GM18505 (cell line): ENCODE data around the gene ERC1.
"Not testable (repeated sequence)": the region's sequence is repeated elsewhere in the genome, so short reads cannot be mapped to it uniquely, and the experiment has no call there.

Experiments
- ATAC-seq: cut with Tn5 transposase; IDR thresholded peaks from one replicate; pipeline ENCODE4 v1.9.1; 2021; ENCODE audit not compliant: unreplicated experiment
- POLR2A ChIP-seq: IDR thresholded peaks from 4 replicates; pipeline ENCODE4 v1.6.1; 2011; ENCODE audit warnings: borderline replicate concordance; ENCODE audit not compliant: insufficient read depth, insufficient read length; ENCODE audit errors: extremely low read depth

The ERC1 gene

DNA sequence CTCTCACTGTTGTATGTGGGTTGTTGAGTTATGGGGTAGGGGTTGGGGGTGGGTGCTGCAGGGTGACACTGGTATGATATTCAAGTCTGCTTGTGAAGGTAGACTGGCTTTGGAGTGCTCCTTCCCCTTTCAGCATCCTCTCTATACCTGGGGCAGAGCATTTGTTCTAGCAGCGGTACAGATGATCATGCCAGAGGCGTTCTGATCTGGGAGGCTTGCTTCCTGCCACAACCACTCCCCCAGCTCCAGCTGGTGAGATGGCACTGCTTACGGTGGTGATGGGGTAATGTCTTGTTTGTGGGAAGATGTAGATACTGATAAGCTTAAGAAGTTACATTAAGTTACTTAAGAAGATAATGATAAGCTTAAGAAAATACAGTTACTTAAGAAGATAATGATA is 131.8 kb downstream of the ERC1 start:
- TF ChIP-seq POLR2A: no peak
- no peak for ATAC-seq

DNA sequence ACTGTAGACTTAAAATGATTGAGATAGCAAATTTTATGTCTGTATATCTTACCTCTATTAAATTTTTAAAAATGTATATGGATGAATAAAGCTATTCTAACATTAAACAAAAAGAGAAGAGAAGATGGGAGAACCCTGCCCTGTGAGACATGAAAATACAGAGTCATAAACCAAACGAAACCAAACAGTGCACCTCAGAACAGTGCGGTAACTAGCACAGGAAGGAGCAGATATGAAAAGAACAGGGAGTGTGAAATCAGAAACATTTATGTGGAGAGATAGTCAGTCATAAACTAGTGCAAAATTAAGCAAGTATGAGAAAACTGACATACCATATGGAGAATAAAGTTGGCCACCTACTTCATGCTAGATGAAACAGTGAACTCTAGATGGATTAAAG is 135.1 kb downstream of the ERC1 start:
- no peak for TF ChIP-seq POLR2A
- ATAC-seq: no peak

DNA sequence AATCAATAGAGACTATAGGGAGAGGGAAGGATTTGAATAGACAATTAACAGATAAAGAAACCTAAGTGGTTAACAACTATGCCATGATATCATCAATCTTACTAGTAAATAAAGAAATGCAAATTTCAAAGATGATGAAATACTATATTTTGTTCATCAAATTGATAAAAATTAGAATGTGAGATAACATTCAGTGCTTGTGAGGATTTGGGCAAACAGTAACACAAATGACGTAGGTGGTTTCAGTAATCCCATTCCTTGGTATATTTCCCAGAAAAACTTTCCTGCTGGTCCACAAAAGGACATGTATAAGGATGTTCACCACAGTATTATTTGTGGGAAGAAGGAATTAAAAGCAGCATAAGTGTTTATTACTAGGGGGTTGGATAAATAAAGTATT is 136.0 kb downstream of the ERC1 start:
- no peak for TF ChIP-seq POLR2A
- no peak for ATAC-seq

DNA sequence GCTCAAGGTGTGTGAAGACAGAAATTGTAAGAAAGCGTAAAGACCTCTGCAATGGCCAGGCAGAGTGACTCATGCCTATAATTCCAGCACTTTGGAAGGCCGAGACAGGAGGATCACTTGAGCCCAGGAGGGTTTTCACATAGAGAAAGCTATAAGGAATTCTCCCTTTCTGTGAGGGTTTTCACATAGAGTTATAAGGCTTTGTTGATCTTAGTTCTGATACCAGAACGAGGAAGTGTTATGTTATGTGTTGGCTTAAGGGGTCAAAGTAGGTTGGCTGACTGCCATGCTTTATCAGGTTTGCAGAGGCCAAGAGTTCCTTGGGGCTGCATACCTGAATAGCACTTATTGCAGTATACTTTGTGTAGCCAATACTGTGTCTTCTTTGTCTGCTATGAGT is 139.1 kb downstream of the ERC1 start:
- no peak for TF ChIP-seq POLR2A
- ATAC-seq: no peak

DNA sequence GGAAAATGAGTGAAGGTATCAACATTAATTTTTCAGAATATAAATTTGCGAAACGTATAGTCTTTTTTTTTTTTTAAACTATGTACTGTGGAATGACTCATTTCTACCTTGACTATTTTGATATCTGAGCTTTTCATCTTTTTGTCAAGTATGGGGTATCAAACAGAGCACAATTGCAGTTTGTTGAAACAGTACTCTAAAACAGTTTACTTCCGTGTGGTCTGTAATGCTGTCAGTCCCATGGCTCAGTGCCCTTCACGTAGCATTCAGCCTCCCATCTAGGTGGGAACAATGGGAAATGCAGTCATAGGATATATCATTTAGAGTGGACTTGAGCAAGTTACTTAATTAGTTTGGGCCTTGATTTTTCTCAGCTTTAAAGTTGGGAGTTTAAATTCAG is 139.5 kb downstream of the ERC1 start:
- TF ChIP-seq POLR2A: no peak
- no peak for ATAC-seq

DNA sequence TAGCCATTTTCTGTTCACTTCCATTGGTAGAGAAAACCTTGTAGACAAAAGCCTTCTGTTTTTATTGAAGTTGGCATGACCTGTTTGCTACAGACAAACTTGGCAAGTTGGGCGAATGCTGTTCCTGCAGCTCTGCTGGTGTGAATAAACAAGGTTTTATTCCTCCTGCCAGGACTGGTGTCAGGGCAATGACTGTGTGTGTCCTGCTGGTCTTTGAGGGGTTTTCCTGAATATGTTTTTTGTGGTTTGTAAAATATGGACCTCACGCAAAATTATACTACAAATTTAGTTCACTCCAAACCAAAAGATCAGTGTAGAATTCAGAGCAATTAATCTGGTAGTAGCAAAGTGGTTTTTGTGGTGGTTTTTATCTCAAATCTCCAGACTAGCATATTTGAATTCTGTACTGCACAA is 140.8 kb downstream of the ERC1 start:
- ATAC-seq: no peak
- TF ChIP-seq POLR2A: no peak

DNA sequence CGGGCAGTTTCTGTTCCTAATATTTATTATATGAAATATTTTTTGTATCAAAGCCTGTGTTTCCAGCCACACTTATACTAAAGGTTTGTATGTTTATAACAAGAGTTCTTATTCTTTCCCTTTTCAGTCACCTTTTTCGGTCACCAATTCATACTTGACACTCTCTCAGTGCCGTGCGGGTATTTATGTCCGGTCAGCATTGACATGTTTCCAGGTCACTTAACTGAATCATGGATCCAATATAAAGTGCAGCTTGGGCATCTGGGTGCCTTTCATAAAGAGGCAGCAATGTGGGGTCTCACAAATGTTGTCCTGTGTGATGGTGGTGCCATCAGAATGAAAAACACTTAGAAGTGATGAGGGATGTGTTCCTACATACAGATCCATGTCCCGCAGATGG is 141.3 kb downstream of the ERC1 start:
- no peak for ATAC-seq
- TF ChIP-seq POLR2A: no peak

DNA sequence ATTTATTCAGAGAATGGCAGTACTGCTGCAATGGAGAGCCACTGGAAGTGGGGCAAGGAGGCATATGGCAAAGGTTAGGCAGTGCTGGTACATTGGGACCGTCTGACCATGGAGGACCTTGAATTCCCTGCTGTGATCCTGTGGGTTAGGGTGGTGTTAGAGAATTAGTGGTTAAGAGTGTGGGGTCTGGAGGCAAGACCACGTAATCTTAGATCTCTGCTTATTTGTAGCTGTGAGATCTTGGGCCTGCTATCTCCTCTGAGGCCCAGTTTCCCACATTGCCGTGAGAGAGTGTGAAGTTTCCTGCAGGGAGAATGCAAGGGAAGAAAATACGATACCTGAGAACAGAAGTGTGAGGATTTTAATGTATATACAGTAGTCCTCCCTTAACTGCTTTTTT is 147.7 kb downstream of the ERC1 start:
- no peak for ATAC-seq
- no peak for TF ChIP-seq POLR2A

DNA sequence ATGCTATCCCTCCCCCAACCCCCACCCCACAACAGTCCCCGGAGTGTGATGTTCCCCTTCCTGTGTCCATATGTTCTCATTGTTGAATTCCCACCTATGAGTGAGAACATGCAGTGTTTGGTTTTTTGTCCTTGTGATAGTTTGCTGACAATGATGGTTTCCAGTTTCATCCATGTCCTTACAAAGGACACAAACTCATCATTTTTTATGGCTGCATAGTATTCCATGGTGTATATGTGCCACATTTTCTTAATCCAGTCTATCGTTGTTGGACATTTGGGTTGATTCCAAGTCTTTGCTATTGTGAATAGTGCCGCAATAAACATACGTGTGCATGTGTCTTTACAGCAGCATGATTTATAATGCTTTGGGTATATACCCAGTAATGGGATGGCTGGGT is 155.7 kb downstream of the ERC1 start:
- ATAC-seq: not testable (repeated sequence)

DNA sequence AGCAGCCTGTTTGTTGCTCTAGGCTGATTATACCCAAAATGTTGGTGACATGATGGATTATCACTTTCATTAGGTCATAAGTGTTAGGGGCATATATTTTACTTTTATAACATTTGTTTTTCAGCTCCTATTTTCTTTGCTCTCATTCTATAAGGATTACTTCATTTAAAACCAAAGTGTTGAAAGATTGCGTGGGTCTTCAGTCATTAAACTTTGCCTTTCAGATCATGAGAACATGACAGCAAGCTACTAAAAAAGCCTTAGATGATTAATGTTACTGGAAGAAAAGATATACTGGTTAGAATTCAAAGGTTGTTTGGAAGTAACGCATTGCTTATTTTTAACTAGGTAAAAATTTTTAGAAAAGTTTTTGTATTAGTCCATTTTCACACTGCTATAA is 156.8 kb downstream of the ERC1 start:
- TF ChIP-seq POLR2A: no peak
- no peak for ATAC-seq

DNA sequence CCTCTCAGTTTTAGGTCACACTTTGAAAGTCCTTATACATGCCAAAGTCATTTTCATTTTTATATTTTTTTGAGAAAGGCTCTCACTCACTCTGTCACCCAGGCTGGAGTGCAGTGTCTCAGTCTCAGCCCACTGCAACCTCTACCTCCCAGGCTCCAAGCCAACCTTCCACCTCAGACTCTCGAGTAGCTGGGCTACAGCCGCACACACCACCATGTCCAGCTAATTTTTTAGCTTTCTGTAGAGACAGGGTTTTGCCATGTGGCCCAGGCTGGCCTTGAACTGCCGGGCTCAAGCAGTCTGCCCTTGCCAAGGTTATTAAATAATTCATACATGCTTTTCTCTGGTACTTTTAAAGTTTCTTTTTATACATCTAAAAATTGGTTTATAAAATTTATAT is 166.0 kb downstream of the ERC1 start:
- no peak for ATAC-seq
- no peak for TF ChIP-seq POLR2A

DNA sequence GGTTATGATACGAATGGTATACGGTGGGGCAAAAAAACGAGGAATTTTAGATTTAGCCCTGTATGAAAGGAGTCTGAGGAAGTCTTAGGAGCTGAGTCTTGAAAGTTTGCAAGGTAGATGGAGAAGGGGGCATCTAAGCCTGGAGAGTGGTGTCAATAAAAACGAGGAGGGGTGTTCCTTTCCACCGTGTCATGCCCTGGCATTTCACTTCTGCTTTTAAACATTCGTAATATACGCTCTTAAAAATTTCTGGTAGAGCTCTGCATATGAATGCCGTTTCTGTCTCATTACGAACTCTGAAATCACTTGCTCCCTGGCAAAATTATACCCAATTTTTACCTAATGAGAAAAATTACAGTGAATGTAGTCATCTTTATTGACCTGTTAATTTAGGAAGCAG is 170.2 kb downstream of the ERC1 start:
- no peak for TF ChIP-seq POLR2A
- ATAC-seq: no peak

DNA sequence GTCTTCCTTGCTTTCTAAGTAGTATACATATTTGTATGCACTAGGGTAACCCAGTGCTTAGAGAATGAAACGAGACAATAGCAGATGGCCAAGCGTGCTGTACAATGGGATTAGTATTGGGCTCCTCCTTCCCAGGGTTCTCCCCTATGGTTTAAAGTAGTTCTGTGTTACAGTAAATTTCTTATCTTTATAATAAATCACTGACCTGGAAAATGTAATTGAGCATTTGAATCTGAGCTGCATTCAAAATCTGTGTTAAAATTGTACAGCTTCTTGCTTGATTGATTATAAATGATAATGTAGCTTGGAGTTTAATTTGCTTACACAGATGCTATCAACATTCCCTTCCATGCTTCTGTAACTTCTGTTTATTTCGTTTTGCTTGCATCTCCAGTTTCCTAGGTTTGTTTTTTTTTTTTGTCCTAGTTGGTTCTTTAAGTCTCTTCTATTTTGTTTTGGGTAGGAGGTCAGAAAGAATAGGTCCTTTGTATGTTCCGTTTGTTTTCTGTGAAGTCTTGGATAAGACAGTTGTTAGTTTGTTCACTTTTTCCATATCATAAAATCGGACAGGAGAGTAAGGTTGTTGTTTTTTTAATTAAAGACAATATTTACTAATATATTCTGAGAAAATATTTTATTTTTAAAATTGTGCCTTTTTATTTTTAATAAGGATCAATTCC is 171.2 kb downstream of the ERC1 start:
- no peak for ATAC-seq
- no peak for TF ChIP-seq POLR2A

DNA sequence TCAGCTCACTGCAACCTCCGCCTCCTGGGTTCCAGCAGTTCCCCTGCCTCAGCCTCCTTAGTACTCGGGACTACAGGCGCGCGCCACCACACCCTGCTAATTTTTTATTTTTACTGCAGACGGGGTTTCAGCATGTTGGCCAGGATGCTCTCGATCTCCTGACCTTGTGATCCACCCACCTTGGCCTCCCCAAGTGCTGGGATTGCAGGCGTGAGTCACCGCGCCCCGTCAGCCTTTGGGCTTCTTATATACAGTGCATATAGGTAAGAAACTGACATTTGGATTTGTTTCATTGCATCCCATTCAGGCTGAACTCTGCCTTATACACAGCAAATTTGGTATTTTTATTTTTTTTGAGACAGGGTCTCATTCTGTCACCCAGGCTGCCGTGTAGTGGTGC is 176.8 kb downstream of the ERC1 start:
- no peak for TF ChIP-seq POLR2A
- no peak for ATAC-seq

DNA sequence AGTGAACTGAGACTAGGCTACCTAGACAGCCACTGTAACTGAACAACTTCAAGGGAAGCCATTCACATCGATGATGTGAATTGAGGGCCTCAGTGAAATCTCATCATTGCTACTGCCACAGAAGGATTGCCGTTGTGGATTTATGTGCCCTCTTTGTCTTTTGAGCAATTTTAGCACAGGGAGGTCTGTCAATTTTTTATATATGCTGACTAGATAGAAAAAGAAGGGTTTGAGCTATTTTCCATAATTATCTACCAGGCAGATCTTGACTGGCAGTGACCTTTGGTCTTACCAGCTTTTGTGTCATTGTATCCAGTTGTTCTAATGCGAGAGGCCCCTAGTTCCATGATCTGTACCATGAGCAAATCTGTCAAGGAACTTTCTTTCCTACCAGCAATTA is 179.4 kb downstream of the ERC1 start:
- TF ChIP-seq POLR2A: no peak
- no peak for ATAC-seq
